Sigmoid colon (tissue), 7 donors: Measurements from ENCODE around the gene HIVEP3. TPM values are rescaled to one million over a fixed set of nuclear protein-coding genes. Genes with fewer than 3 reads are reported as not detected.

Experiments
- DNase-seq: peaks from one replicate; pipeline ENCODE4 v3.0.0-alpha.2; 2019
- H3K27ac ChIP-seq, 4 donors: fragments of 200-600 bp; sonication (generic); one replicate each; pipeline ENCODE4 v1.5.1; 2016 to 2019; ENCODE audit warnings: mild to moderate bottlenecking in 1 of 4
- H3K27me3 ChIP-seq, 3 donors: fragments of 200-600 bp; sonication (generic); one replicate each; pipeline ENCODE4 v1.5.1; 2019; ENCODE audit warnings: mild to moderate bottlenecking in 1 of 3
- H3K36me3 ChIP-seq, 4 donors: fragments of 200-600 bp; sonication (generic); one replicate each; pipeline ENCODE4 v1.5.1; 2016 to 2019
- H3K4me1 ChIP-seq, 4 donors: fragments of 200-600 bp; sonication (generic); one replicate each; pipeline ENCODE4 v1.5.1; 2017 to 2019
- H3K4me3 ChIP-seq, 4 donors: fragments of 200-600 bp; sonication (generic); one replicate each; pipeline ENCODE4 v1.5.1; 2017 to 2019; ENCODE audit warnings: mild to moderate bottlenecking in 2 of 4, moderate library complexity in 1 of 4
- H3K9me3 ChIP-seq, 4 donors: fragments of 200-600 bp in 3 of 4; sonication (generic) in 3 of 4; one replicate each; pipeline versions ENCODE4 v1.5.1 to v1.6.1; 2013 to 2019
- CTCF ChIP-seq, 4 experiments: fragments of 450-650 bp in 3 of 4; fragments of 200-600 bp in 1 of 4; IDR thresholded peaks; one replicate each; pipeline ENCODE4 v1.5.1; 2016 to 2019; ENCODE audit warnings: antibody characterized with exemption in 4 of 4, mild to moderate bottlenecking in 3 of 4, moderate library complexity in 2 of 4
- EP300 ChIP-seq, 4 donors: sonication (generic); formaldehyde crosslinking; IDR thresholded peaks; one replicate each; pipeline ENCODE4 v1.6.1; 2017; ENCODE audit warnings: antibody characterized with exemption in 4 of 4
- POLR2A ChIP-seq, 2 donors: fragments of 450-650 bp; IDR thresholded peaks; one replicate each; pipeline ENCODE4 v1.6.1; 2016; ENCODE audit warnings: antibody characterized with exemption in 2 of 2, mild to moderate bottlenecking in 2 of 2, moderate library complexity in 2 of 2
- POLR2AphosphoS5 ChIP-seq, 4 donors: sonication (generic); formaldehyde crosslinking; IDR thresholded peaks; one replicate each; pipeline ENCODE4 v1.6.1; 2017; ENCODE audit warnings: antibody characterized with exemption in 4 of 4
- WGBS, 2 donors: extraction: QIAGEN DNeasy Blood & Tissue Kit; methylation state at CpG; one replicate each; pipeline ENCODE4 v1.1.7; 2013; 5-methylcytosine and 5-hydroxymethylcytosine counted together
- intact Hi-C: fragments of 100-400 bp; cut with DNase I; formaldehyde crosslinking; loops from one replicate; pipeline ENCODE4 v1.15.1; 2023
- polyA plus RNA-seq, 3 donors: library from polyadenylated mRNA; stranded (reverse); fragments of 200-250 nt; gene quantifications; one replicate each; pipeline ENCODE4 v1.2.3, GENCODE V29; 2013
- total RNA-seq, 4 donors: library from RNA; depleted of rRNA; stranded (reverse); fragments of >200 nt; gene quantifications; one replicate each; pipeline ENCODE4 v1.1.0, GENCODE V29; 2016
- donor health status: healthy with polysubstance abuse.
- donor health status: Bipolar disorder and iron deficiency.
- donor health status: healthy.

Gene HIVEP3
- total and polyA plus RNA-seq, 7 donors: 1.4 to 7.8 (median 3.2) TPM

DNA sequence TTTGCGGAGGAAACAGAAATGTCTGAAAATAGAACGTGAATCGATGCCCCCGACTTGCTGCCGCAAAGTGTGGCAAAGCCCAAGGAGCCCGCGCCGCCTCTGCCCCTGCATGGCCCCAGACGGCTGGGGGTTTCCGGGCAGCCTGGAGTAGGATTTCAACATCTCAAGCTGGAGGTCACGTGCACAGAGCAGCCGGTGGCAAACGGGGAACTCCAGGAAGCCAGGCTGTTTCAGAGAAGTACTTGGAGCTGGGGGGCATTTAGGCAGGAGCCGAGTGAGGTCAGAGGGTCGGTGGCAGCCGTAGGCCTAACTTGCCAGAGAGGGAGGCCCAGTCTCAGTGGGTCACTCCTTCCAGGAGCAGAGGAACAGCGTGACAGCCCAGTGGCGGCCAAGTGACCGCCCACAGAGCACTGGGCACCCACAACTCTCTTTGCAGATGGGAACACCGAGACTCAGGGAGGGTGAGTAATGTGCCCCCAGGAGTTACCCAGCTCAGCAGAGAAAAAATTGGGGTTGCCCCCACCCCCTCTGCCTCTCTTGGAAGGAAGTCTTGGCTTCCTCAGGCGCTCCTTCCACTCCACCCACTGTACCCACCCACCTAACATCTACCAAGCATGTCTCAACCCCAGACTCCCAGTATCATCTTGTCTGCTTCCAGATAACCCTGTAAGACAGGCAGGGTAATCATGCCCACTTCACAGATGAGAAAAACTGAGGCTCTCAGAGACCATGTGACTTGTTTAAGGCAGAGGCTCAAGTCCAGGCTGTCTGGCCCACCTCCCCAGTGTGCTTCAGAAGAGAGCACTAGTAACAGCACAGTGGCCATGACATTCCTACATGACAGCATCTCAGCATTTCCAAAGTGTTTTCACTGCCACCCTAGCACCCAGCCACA lies 179.4 kb downstream of the HIVEP3 start:
- TF ChIP-seq EP300 (IDR thresholded peaks at IDR 0.05) (no peak), POLR2AphosphoS5 (IDR thresholded peaks at IDR 0.05) (peak in 1 of 4 donors; percentile 62)
- Histone ChIP-seq H3K4me3 (no peak overlapping the region), H3K9me3 (no peaks in the 10 kb centered on the region), H3K27me3 (no peaks in the 10 kb centered on the region), H3K36me3 (no peaks in the 10 kb centered on the region), H3K4me1 (no peaks in the 10 kb centered on the region), H3K27ac (peak overlapping the region in 1 of 4 donors; percentile 49)
- DNase-seq: peak; percentile 84
- intact Hi-C loops: no loop called here
- WGBS, 2 donors: 34 to 76% methylated on average over 21 of the region's 21 CpGs

DNA sequence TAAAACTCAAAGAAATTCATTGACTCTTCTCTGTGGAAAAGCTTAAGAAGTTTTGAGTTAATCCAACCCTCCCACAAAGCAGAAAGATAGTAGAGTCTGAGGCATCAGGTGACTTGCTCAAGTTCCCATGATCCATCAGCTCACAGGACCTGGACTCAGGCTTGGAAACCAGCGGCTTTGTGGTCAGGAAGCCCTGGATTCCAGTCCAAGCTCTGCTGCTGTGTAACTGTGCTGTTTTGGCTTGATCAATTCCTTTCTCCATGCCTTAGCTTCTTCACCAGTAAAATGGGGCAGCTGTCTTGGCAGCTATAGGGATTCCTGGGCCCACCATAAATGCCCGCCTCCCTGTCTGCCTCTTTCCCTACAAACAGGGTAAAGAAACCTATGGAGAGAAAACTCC lies 180.2 kb downstream of the HIVEP3 start:
- no peak for DNase-seq
- Histone ChIP-seq H3K4me1 (no peaks in the 10 kb centered on the region), H3K9me3 (no peaks in the 10 kb centered on the region), H3K27me3 (no peaks in the 10 kb centered on the region), H3K27ac (no peak overlapping the region), H3K36me3 (no peaks in the 10 kb centered on the region), H3K4me3 (no peak overlapping the region)
- WGBS, 2 donors: 89 to 90% methylated on average over 2 of the region's 2 CpGs
- intact Hi-C loops: no loop called here
- TF ChIP-seq POLR2A (IDR thresholded peaks at IDR 0.05) (no peak), POLR2AphosphoS5 (IDR thresholded peaks at IDR 0.05) (no peak), CTCF (IDR thresholded peaks at IDR 0.05) (no peak), EP300 (IDR thresholded peaks at IDR 0.05) (no peak)

- TF ChIP-seq POLR2AphosphoS5 (IDR thresholded peaks at IDR 0.05) (no peak), EP300 (IDR thresholded peaks at IDR 0.05) (no peak), POLR2A (IDR thresholded peaks at IDR 0.05) (no peak), CTCF (IDR thresholded peaks at IDR 0.05) (no peak)
- Histone ChIP-seq H3K4me1 (no peaks in the 10 kb centered on the region), H3K4me3 (no peak overlapping the region), H3K27me3 (no peaks in the 10 kb centered on the region), H3K27ac (no peak overlapping the region), H3K9me3 (no peaks in the 10 kb centered on the region), H3K36me3 (no peaks in the 10 kb centered on the region)
- no peak for DNase-seq
- WGBS, 2 donors: 94 to 96% methylated on average over 9 of the region's 9 CpGs
- intact Hi-C loops: no loop called here
These were observed 180.7 kb downstream of the HIVEP3 start for GRCh38 chr1:41738006-41738405.

DNA sequence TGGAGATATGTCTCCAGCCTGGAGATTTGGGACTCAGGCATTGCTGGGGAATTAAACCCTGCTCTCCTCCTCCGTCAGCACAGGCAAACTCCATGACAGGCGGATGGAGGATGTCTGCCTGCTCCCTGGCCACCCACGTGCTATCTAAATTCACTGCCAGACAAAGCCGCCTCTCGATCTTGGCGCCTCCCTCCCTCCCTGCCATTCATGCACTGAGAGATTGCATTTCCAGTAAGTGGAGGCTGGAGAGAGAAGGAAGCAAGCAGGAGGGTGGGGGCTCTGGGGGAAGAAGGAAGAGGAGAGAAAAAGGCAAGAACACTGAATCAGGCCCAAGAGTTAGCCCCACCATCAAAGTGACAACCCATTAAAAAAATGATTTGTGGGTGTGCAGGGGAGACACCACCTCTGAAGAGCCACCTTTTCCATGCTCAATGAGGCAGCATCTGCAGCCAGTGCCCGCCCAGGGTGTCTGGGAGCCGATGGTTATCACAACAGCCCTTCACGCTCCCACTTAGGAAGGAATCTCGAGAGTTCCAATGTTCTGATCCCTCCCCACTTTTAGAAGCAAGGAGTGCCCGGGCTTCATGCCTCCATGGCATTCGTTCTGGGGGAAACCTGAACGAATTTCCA lies 183.0 kb downstream of the HIVEP3 start:
- no peak overlapping the region for H3K27ac ChIP-seq
- 72 to 81% methylated on average over 13 of the region's 13 CpGs for WGBS, 2 donors
- H3K4me1 ChIP-seq: no peaks in the 10 kb centered on the region
- no peaks in the 10 kb centered on the region for H3K36me3 ChIP-seq
- H3K9me3 ChIP-seq: no peaks in the 10 kb centered on the region
- intact Hi-C loops: no loop called here
- TF ChIP-seq CTCF (IDR thresholded peaks at IDR 0.05) (no peak), POLR2A (IDR thresholded peaks at IDR 0.05) (no peak), EP300 (IDR thresholded peaks at IDR 0.05) (no peak), POLR2AphosphoS5 (IDR thresholded peaks at IDR 0.05) (no peak)
- H3K27me3 ChIP-seq: no peaks in the 10 kb centered on the region
- DNase-seq: no peak
- H3K4me3 ChIP-seq: no peak overlapping the region

GRCh38 chr1:41735139-41735538 lies 183.6 kb downstream of the HIVEP3 start:
- no peaks in the 10 kb centered on the region for H3K36me3 ChIP-seq
- intact Hi-C loops: no loop called here
- H3K4me3 ChIP-seq: no peak overlapping the region
- TF ChIP-seq EP300 (IDR thresholded peaks at IDR 0.05): no peak
- no peak for TF ChIP-seq POLR2A (IDR thresholded peaks at IDR 0.05)
- no peak for TF ChIP-seq CTCF (IDR thresholded peaks at IDR 0.05)
- TF ChIP-seq POLR2AphosphoS5 (IDR thresholded peaks at IDR 0.05): no peak
- no peaks in the 10 kb centered on the region for H3K4me1 ChIP-seq
- H3K27ac ChIP-seq: no peak overlapping the region
- H3K9me3 ChIP-seq: no peaks in the 10 kb centered on the region
- WGBS, 2 donors: 94% methylated on average over 4 of the region's 4 CpGs
- DNase-seq: no peak
- no peaks in the 10 kb centered on the region for H3K27me3 ChIP-seq
